IPS-NIHi7 (cell line): ENCODE data around the gene KCNJ5.
A peak's percentile ranks its signal among the peaks of the same experiment; 100 is the strongest.

Source experiments
- DNase-seq: peaks from one replicate; pipeline ENCODE4 v3.0.0; 2012; ENCODE audit warnings: mixed read lengths; ENCODE audit errors: extremely low spot score

The KCNJ5 gene

GRCh38 chr11:128871168-128871610 is 20.0 kb upstream of the KCNJ5 start:
- DNase-seq, result no peak

- DNase-seq, result no peak
These were observed 19.1 kb upstream of the KCNJ5 start for GRCh38 chr11:128872094-128872493.

GRCh38 chr11:128872594-128872993 is 18.6 kb upstream of the KCNJ5 start:
- DNase-seq, result no peak

- no peak for DNase-seq
These were observed 16.7 kb upstream of the KCNJ5 start for GRCh38 chr11:128874427-128874826.

GRCh38 chr11:128876133-128876650 is 15.0 kb upstream of the KCNJ5 start:
- no peak for DNase-seq

- no peak for DNase-seq
These were observed 13.4 kb upstream of the KCNJ5 start for GRCh38 chr11:128877726-128878125.

- no peak for DNase-seq
These were observed 12.7 kb upstream of the KCNJ5 start for GRCh38 chr11:128878455-128878854.

GRCh38 chr11:128879817-128880216 is 11.3 kb upstream of the KCNJ5 start:
- DNase-seq, result no peak

GRCh38 chr11:128881221-128881620 is 9.9 kb upstream of the KCNJ5 start:
- no peak for DNase-seq

GRCh38 chr11:128882451-128882850 is 8.7 kb upstream of the KCNJ5 start:
- no peak for DNase-seq

GRCh38 chr11:128884054-128884453 is 7.1 kb upstream of the KCNJ5 start:
- DNase-seq, result no peak

- DNase-seq, result peak; percentile 66
These were observed 6.3 kb upstream of the KCNJ5 start for GRCh38 chr11:128884703-128885338.

GRCh38 chr11:128886406-128887124 is 4.6 kb upstream of the KCNJ5 start:
- no peak for DNase-seq

- DNase-seq, result no peak
These were observed 2.8 kb upstream of the KCNJ5 start for GRCh38 chr11:128888034-128888985.

GRCh38 chr11:128889657-128890213 is 1.4 kb upstream of the KCNJ5 start:
- DNase-seq, result no peak

GRCh38 chr11:128890216-128890542 is 977 bp upstream of the KCNJ5 start:
- no peak for DNase-seq

GRCh38 chr11:128891913-128892398 is 800 bp downstream of the KCNJ5 start:
- DNase-seq, result no peak

GRCh38 chr11:128892866-128893565 is 1.9 kb downstream of the KCNJ5 start:
- DNase-seq, result no peak

- DNase-seq, result no peak
These were observed 2.6 kb downstream of the KCNJ5 start for GRCh38 chr11:128893578-128894285.

- no peak for DNase-seq
These were observed 3.1 kb downstream of the KCNJ5 start for GRCh38 chr11:128894286-128894681.
